GM23338 (cell line): Measurements from ENCODE around the gene SOX15. TPM values are rescaled to one million over a fixed set of nuclear protein-coding genes. Genes with fewer than 3 reads are reported as not detected.
"Not testable (repeated sequence)": the region's sequence is repeated elsewhere in the genome, so short reads cannot be mapped to it uniquely, and the experiment has no call there.

Experiments
- ATAC-seq: fragments of 200-7000 bp; cut with Tn5 transposase; 3 replicates; pipeline ENCODE4 v1.9.1; 2020
- DNase-seq: peaks from one replicate; pipeline ENCODE4 v3.0.0-alpha.2; 2015; ENCODE audit warnings: low spot score
- H2AFZ ChIP-seq: fragments of 200-600 bp; sonication (generic); 2 replicates; pipeline ENCODE4 v1.8.0; 2016; ENCODE audit warnings: antibody characterized with exemption, mild to moderate bottlenecking, moderate library complexity
- H3F3A ChIP-seq: fragments of 200-600 bp; sonication (generic); replicated peaks from 2 replicates; pipeline ENCODE4 v1.8.0; 2017; ENCODE audit warnings: antibody characterized with exemption, mixed run types, low read depth
- H3K27ac ChIP-seq: fragments of 200-600 bp; sonication (generic); 2 replicates; pipeline ENCODE4 v1.6.1; 2016; ENCODE audit warnings: low read depth
- H3K27me3 ChIP-seq: fragments of 200-600 bp; sonication (generic); 2 replicates; pipeline ENCODE4 v1.8.0; 2016; ENCODE audit warnings: mild to moderate bottlenecking, mixed run types, moderate library complexity; ENCODE audit not compliant: insufficient read depth
- H3K36me3 ChIP-seq: fragments of 200-600 bp; sonication (generic); 2 replicates; pipeline ENCODE4 v1.8.0; 2016; ENCODE audit warnings: mild to moderate bottlenecking; ENCODE audit not compliant: insufficient read depth
- H3K4me1 ChIP-seq: fragments of 200-600 bp; sonication (generic); 2 replicates; pipeline ENCODE4 v1.8.0; 2016; ENCODE audit warnings: mild to moderate bottlenecking, moderate library complexity; ENCODE audit not compliant: insufficient read depth
- H3K4me2 ChIP-seq: fragments of 200-600 bp; sonication (generic); 2 replicates; pipeline ENCODE4 v1.7.1; 2017; ENCODE audit warnings: mixed run types
- H3K4me3 ChIP-seq: fragments of 200-600 bp; sonication (generic); 2 replicates; pipeline ENCODE4 v1.6.1; 2016; ENCODE audit warnings: mixed run types
- H3K79me2 ChIP-seq: fragments of 200-600 bp; sonication (generic); replicated peaks from 2 replicates; pipeline ENCODE4 v1.8.0; 2017; ENCODE audit warnings: mild to moderate bottlenecking; ENCODE audit not compliant: insufficient read depth
- H3K9me2 ChIP-seq: fragments of 200-600 bp; sonication (generic); 2 replicates; pipeline ENCODE4 v1.8.0; 2017; ENCODE audit not compliant: insufficient read depth
- H4K20me1 ChIP-seq: fragments of 200-600 bp; sonication (generic); replicated peaks from 2 replicates; pipeline ENCODE4 v1.8.0; 2017; ENCODE audit warnings: mild to moderate bottlenecking; ENCODE audit not compliant: insufficient read depth
- H3K27ac Mint-ChIP-seq: 2 replicates; pipeline ENCODE4 v1.8.0; 2020; ENCODE audit warnings: inconsistent platforms, mild to moderate bottlenecking, moderate library complexity, mixed read lengths
- H3K27me3 Mint-ChIP-seq: 3 replicates; pipeline ENCODE4 v1.8.0; 2022; ENCODE audit warnings: low read depth, mild to moderate bottlenecking, moderate library complexity, mixed read lengths, inconsistent platforms; ENCODE audit not compliant: insufficient read depth, poor library complexity
- H3K36me3 Mint-ChIP-seq: 3 replicates; pipeline ENCODE4 v1.8.0; 2021; ENCODE audit warnings: low read depth, mild to moderate bottlenecking, inconsistent platforms, moderate library complexity, mixed read lengths
- H3K4me1 Mint-ChIP-seq: 3 replicates; pipeline ENCODE4 v1.8.0; 2020; ENCODE audit warnings: mild to moderate bottlenecking, inconsistent platforms, mixed read lengths
- H3K4me3 Mint-ChIP-seq: 3 replicates; pipeline ENCODE4 v1.8.0; 2021; ENCODE audit warnings: moderate library complexity, mild to moderate bottlenecking, inconsistent platforms, mixed read lengths
- H3K9me3 Mint-ChIP-seq: 3 replicates; pipeline ENCODE4 v1.8.0; 2020; ENCODE audit warnings: moderate library complexity, mild to moderate bottlenecking, inconsistent platforms, mixed read lengths
- CREB1 ChIP-seq: fragments of 250-450 bp; sonication (Bioruptor Pico); IDR thresholded peaks from 2 replicates; pipeline ENCODE4 v1.5.0; 2020; ENCODE audit warnings: low read depth, mild to moderate bottlenecking, moderate library complexity
- EZH2phosphoT487 ChIP-seq: fragments of 200-600 bp; sonication (generic); IDR thresholded peaks from one replicate; pipeline ENCODE4 v1.8.1; 2018; ENCODE audit warnings: antibody characterized with exemption; ENCODE audit not compliant: unreplicated experiment
- JUNB ChIP-seq: IDR thresholded peaks from one replicate; pipeline ENCODE4 v1.6.1; 2016; ENCODE audit warnings: antibody characterized with exemption; ENCODE audit not compliant: unreplicated experiment
- NANOG ChIP-seq: IDR thresholded peaks from 2 replicates; pipeline ENCODE4 v1.6.1; 2016; ENCODE audit warnings: antibody characterized with exemption, borderline replicate concordance
- POLR2AphosphoS5 ChIP-seq: IDR thresholded peaks from 2 replicates; pipeline ENCODE4 v1.6.1; 2016; ENCODE audit warnings: antibody characterized with exemption, low read depth
- STAT1 ChIP-seq: IDR thresholded peaks from one replicate; pipeline ENCODE4 v1.6.1; 2016; ENCODE audit warnings: antibody characterized with exemption; ENCODE audit not compliant: unreplicated experiment
- ZNF114 ChIP-seq: fragments of 250-450 bp; sonication (Bioruptor Pico); IDR thresholded peaks from 2 replicates; pipeline ENCODE4 v1.5.0; 2020; ENCODE audit warnings: mild to moderate bottlenecking, moderate library complexity
- ZNF331 ChIP-seq: fragments of 250-450 bp; sonication (Bioruptor Pico); IDR thresholded peaks from 2 replicates; pipeline ENCODE4 v1.5.0; 2020; ENCODE audit warnings: low read depth, mild to moderate bottlenecking, moderate library complexity
- polyA plus RNA-seq: library from polyadenylated mRNA; unstranded; fragments of >200 nt; fragmentation: Nextera tagmentation; extraction: Ambion mirVana; gene quantifications from 2 replicates; pipeline ENCODE4 v1.2.1, GENCODE V29; 2016
- total RNA-seq: library from RNA; depleted of rRNA; stranded (reverse); fragments of >200 nt; shearing (Covaris generic); gene quantifications from 2 replicates; pipeline ENCODE4 v1.2.3, GENCODE V29; 2014
- TF ChIP-seq, protein P1 (sequence below): fragments of 250-450 bp; sonication (Bioruptor Pico); IDR thresholded peaks from 2 replicates; pipeline ENCODE4 v1.5.0; 2020; ENCODE audit warnings: mild to moderate bottlenecking, moderate library complexity
- TF ChIP-seq, protein P2 (sequence below), 2 experiments: fragments of 200-600 bp in 1 of 2; sonication (generic) in 1 of 2; conservative IDR thresholded peaks; 2 replicates each; pipeline versions ENCODE4 v1.5.1 to v1.6.1; 2016 to 2017; ENCODE audit warnings: antibody characterized with exemption in 2 of 2, low read depth in 2 of 2, mild to moderate bottlenecking in 2 of 2, moderate library complexity in 1 of 2
- TF ChIP-seq, protein P3 (sequence below): IDR thresholded peaks from 2 replicates; pipeline ENCODE4 v1.6.1; 2016; ENCODE audit warnings: antibody characterized with exemption

SOX15 gene
- total and polyA plus RNA-seq, 2 experiments from 2014 or later, result 29.9 to 43.0 TPM

DNA sequence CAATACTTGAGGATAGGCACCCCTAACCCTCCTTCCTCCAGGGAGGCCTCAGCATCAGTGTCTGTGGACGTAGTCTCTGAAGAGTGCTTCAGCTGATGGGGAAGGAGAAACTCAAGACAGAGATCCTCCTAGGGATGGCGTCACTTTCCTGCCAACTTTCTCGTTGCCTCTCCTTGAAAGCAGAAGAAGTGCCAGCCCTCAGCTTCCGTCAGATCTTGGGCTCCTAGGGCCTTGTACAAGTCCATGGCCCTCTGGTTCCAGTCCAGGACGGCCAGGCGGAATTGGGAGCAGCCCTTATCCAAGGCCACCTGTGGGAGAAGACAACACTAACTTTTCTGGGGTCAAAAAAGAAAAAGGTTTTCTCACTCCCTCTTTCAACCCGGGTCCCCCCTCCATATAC, 36.4 kb upstream of the SOX15 start:
- Mint-ChIP-seq H3K4me3 (peak overlapping the region; percentile 90), H3K27me3 (peaks cover 13% of the 10 kb centered on the region), H3K4me1 (peaks cover 9% of the 10 kb centered on the region), H3K36me3 (peaks cover 13% of the 10 kb centered on the region; the same call in 2 of the 3 replicates), H3K27ac (0 out of 2 replicates have a peak overlapping the region, but pooled peaks have one; percentile 53), H3K9me3 (no peaks in the 10 kb centered on the region)
- Histone ChIP-seq H3K9me2 (no peaks in the 10 kb centered on the region), H3K79me2 (peaks cover 4% of the 10 kb centered on the region; the same call in 1 of the 2 replicates), H3F3A (peaks cover 11% of the 10 kb centered on the region; the same call in 1 of the 2 replicates), H4K20me1 (no peaks in the 10 kb centered on the region), H3K27me3 (no peaks in the 10 kb centered on the region), H3K27ac (no peak overlapping the region), H2AFZ (no peak overlapping the region), H3K4me3 (peak overlapping the region; percentile 97; the same call in 1 of the 2 replicates), H3K4me2 (peak overlapping the region; percentile 90), H3K4me1 (peaks cover 7% of the 10 kb centered on the region), H3K36me3 (no peaks in the 10 kb centered on the region)
- ATAC-seq, result no peak
- DNase-seq, result no peak
- TF ChIP-seq EZH2phosphoT487 (no peak), ZNF331 (CRISPR knock-in tag) (no peak), STAT1 (no peak), CREB1 (CRISPR knock-in tag) (no peak), NANOG (no peak), POLR2AphosphoS5 (no peak), JUNB (no peak), ZNF114 (CRISPR knock-in tag) (no peak)
- TF ChIP-seq, protein P1, sequence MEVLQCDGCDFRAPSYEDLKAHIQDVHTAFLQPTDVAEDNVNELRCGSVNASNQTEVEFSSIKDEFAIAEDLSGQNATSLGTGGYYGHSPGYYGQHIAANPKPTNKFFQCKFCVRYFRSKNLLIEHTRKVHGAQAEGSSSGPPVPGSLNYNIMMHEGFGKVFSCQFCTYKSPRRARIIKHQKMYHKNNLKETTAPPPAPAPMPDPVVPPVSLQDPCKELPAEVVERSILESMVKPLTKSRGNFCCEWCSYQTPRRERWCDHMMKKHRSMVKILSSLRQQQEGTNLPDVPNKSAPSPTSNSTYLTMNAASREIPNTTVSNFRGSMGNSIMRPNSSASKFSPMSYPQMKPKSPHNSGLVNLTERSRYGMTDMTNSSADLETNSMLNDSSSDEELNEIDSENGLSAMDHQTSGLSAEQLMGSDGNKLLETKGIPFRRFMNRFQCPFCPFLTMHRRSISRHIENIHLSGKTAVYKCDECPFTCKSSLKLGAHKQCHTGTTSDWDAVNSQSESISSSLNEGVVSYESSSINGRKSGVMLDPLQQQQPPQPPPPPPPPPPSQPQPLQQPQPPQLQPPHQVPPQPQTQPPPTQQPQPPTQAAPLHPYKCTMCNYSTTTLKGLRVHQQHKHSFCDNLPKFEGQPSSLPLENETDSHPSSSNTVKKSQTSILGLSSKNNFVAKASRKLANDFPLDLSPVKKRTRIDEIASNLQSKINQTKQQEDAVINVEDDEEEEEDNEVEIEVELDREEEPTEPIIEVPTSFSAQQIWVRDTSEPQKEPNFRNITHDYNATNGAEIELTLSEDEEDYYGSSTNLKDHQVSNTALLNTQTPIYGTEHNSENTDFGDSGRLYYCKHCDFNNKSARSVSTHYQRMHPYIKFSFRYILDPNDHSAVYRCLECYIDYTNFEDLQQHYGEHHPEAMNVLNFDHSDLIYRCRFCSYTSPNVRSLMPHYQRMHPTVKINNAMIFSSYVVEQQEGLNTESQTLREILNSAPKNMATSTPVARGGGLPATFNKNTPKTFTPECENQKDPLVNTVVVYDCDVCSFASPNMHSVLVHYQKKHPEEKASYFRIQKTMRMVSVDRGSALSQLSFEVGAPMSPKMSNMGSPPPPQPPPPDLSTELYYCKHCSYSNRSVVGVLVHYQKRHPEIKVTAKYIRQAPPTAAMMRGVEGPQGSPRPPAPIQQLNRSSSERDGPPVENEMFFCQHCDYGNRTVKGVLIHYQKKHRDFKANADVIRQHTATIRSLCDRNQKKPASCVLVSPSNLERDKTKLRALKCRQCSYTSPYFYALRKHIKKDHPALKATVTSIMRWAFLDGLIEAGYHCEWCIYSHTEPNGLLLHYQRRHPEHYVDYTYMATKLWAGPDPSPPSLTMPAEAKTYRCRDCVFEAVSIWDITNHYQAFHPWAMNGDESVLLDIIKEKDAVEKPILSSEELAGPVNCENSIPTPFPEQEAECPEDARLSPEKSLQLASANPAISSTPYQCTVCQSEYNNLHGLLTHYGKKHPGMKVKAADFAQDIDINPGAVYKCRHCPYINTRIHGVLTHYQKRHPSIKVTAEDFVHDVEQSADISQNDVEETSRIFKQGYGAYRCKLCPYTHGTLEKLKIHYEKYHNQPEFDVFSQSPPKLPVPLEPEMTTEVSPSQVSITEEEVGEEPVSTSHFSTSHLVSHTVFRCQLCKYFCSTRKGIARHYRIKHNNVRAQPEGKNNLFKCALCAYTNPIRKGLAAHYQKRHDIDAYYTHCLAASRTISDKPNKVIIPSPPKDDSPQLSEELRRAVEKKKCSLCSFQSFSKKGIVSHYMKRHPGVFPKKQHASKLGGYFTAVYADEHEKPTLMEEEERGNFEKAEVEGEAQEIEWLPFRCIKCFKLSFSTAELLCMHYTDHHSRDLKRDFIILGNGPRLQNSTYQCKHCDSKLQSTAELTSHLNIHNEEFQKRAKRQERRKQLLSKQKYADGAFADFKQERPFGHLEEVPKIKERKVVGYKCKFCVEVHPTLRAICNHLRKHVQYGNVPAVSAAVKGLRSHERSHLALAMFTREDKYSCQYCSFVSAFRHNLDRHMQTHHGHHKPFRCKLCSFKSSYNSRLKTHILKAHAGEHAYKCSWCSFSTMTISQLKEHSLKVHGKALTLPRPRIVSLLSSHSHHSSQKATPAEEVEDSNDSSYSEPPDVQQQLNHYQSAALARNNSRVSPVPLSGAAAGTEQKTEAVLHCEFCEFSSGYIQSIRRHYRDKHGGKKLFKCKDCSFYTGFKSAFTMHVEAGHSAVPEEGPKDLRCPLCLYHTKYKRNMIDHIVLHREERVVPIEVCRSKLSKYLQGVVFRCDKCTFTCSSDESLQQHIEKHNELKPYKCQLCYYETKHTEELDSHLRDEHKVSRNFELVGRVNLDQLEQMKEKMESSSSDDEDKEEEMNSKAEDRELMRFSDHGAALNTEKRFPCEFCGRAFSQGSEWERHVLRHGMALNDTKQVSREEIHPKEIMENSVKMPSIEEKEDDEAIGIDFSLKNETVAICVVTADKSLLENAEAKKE (CRISPR knock-in tag), result no peak
- TF ChIP-seq, protein P2, sequence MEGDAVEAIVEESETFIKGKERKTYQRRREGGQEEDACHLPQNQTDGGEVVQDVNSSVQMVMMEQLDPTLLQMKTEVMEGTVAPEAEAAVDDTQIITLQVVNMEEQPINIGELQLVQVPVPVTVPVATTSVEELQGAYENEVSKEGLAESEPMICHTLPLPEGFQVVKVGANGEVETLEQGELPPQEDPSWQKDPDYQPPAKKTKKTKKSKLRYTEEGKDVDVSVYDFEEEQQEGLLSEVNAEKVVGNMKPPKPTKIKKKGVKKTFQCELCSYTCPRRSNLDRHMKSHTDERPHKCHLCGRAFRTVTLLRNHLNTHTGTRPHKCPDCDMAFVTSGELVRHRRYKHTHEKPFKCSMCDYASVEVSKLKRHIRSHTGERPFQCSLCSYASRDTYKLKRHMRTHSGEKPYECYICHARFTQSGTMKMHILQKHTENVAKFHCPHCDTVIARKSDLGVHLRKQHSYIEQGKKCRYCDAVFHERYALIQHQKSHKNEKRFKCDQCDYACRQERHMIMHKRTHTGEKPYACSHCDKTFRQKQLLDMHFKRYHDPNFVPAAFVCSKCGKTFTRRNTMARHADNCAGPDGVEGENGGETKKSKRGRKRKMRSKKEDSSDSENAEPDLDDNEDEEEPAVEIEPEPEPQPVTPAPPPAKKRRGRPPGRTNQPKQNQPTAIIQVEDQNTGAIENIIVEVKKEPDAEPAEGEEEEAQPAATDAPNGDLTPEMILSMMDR (conservative IDR thresholded peaks at IDR 0.05; ENCODE audit: low read depth in 2 of 2), result no peak
- TF ChIP-seq, protein P3, sequence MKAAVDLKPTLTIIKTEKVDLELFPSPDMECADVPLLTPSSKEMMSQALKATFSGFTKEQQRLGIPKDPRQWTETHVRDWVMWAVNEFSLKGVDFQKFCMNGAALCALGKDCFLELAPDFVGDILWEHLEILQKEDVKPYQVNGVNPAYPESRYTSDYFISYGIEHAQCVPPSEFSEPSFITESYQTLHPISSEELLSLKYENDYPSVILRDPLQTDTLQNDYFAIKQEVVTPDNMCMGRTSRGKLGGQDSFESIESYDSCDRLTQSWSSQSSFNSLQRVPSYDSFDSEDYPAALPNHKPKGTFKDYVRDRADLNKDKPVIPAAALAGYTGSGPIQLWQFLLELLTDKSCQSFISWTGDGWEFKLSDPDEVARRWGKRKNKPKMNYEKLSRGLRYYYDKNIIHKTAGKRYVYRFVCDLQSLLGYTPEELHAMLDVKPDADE, result no peak

DNA sequence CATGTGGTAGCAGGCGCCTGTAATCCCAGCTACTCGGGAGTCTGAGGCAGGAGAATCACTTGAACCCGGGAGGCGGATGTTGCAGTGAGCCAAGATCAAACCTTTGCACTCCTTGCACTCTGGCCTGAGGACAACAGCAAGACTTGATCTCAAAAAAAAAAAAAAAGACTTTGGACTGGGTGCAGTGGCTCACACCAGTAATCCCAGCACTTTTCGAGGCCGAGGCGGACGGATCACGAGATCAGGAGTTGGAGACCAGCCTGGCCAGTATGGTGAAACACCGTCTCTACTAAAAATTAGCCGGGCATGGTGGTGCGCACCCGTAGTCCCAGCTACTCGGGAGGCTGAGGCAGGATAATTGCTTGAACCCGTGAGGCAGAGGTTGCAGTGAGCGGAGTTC, 35.9 kb upstream of the SOX15 start:
- peaks cover 11% of the 10 kb centered on the region; the same call in 1 of the 2 replicates for H3F3A ChIP-seq
- H3K4me1 Mint-ChIP-seq, H3K4me3 ChIP-seq, H2AFZ ChIP-seq, H3K27ac ChIP-seq, H3K36me3 ChIP-seq, H3K9me2 ChIP-seq, H3K27me3 ChIP-seq, DNase-seq, H3K4me1 ChIP-seq, H3K79me2 ChIP-seq, H3K4me2 ChIP-seq, H4K20me1 ChIP-seq, ATAC-seq, H3K9me3 Mint-ChIP-seq, H3K27ac Mint-ChIP-seq: not testable (repeated sequence)
- H3K4me3 Mint-ChIP-seq, result 0 out of 3 replicates have a peak overlapping the region, but pooled peaks have one; percentile 12
- H3K27me3 Mint-ChIP-seq, result peaks cover 13% of the 10 kb centered on the region
- H3K36me3 Mint-ChIP-seq, result peaks cover 13% of the 10 kb centered on the region; the same call in 2 of the 3 replicates
